ENCODE measurements around the gene PHF1.
"Not testable (repeated sequence)": the region's sequence is repeated elsewhere in the genome, so short reads cannot be mapped to it uniquely, and the experiment has no call there.

DNA sequence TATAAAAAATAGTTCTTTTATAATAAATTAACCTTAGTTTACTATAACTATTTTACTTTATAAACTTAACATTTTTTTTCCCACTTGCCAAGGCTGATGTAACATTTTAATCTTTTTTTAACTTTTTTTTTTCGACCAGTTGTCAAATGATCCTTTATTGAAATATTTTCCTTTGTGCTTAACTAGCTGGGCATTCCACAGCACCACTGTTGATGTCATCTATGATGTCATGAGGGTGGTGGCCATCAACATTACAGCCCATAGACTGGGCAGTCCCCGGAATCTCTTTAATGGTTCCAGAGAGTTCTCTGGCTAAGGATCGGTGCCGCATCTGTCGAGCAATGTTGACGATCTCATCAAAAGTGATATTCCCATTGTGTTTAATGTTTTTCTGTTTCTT lies 10.9 kb upstream of the PHF1 start:
- TF ChIP-seq, protein P1, sequence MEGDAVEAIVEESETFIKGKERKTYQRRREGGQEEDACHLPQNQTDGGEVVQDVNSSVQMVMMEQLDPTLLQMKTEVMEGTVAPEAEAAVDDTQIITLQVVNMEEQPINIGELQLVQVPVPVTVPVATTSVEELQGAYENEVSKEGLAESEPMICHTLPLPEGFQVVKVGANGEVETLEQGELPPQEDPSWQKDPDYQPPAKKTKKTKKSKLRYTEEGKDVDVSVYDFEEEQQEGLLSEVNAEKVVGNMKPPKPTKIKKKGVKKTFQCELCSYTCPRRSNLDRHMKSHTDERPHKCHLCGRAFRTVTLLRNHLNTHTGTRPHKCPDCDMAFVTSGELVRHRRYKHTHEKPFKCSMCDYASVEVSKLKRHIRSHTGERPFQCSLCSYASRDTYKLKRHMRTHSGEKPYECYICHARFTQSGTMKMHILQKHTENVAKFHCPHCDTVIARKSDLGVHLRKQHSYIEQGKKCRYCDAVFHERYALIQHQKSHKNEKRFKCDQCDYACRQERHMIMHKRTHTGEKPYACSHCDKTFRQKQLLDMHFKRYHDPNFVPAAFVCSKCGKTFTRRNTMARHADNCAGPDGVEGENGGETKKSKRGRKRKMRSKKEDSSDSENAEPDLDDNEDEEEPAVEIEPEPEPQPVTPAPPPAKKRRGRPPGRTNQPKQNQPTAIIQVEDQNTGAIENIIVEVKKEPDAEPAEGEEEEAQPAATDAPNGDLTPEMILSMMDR (conservative IDR thresholded peaks at IDR 0.05): not testable (repeated sequence)
- TF ChIP-seq ZFX (IDR thresholded peaks at IDR 0.05): not testable (repeated sequence)

Data from C4-2B (cell line).